Right lobe of liver (tissue), 4 donors: ENCODE data around the gene DEPDC5.

ENCODE experiments used
- POLR2A ChIP-seq: fragments of 450-650 bp; IDR thresholded peaks from one replicate; pipeline ENCODE4 v1.6.1; 2017; ENCODE audit warnings: antibody characterized with exemption, mild to moderate bottlenecking
- TF ChIP-seq, protein P1 (sequence below), 4 donors: fragments of 200-600 bp in 3 of 4; fragments of 450-650 bp in 1 of 4; IDR thresholded peaks; one replicate each; pipeline versions ENCODE4 v1.5.1 to v1.8.0; 2016 to 2022; ENCODE audit warnings: antibody characterized with exemption in 4 of 4, mild to moderate bottlenecking in 2 of 4
- donor health status: DM: no; HTN: no; CAD: no.
- donor health status: DM: no; HTN: no; CAD: no.
- donor health status: DM: no; HTN: yes; CAD: no.

DNA sequence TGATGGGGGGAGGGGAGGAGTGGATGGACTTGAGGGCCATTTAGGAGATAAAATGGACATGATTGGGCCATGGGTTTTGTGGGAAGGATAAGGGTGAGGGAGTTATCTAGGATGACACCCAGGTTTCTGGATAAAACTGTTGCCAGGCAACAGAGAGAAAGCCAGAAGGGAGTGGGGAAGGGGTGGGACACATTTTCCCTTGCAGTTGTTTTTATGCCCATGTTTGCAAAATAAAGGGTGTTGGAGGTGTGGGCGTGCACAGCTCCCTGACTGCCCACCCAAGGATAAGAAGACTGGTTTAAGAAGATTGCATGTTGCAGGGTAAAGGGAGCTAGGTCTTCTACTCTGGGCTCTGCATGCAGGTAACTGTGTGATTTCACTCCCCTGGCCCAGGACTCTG is 172.2 kb downstream of the DEPDC5 start:
- no peak for TF ChIP-seq POLR2A
- TF ChIP-seq, protein P1, sequence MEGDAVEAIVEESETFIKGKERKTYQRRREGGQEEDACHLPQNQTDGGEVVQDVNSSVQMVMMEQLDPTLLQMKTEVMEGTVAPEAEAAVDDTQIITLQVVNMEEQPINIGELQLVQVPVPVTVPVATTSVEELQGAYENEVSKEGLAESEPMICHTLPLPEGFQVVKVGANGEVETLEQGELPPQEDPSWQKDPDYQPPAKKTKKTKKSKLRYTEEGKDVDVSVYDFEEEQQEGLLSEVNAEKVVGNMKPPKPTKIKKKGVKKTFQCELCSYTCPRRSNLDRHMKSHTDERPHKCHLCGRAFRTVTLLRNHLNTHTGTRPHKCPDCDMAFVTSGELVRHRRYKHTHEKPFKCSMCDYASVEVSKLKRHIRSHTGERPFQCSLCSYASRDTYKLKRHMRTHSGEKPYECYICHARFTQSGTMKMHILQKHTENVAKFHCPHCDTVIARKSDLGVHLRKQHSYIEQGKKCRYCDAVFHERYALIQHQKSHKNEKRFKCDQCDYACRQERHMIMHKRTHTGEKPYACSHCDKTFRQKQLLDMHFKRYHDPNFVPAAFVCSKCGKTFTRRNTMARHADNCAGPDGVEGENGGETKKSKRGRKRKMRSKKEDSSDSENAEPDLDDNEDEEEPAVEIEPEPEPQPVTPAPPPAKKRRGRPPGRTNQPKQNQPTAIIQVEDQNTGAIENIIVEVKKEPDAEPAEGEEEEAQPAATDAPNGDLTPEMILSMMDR (IDR thresholded peaks at IDR 0.05), result no peak
